ENCODE results near the gene KIF23. TPM values are rescaled to one million over a fixed set of nuclear protein-coding genes. Genes with fewer than 3 reads are reported as not detected.

KIF23 gene
- total RNA-seq, 1 donor from 2014 or later = 26.5 TPM

DNA sequence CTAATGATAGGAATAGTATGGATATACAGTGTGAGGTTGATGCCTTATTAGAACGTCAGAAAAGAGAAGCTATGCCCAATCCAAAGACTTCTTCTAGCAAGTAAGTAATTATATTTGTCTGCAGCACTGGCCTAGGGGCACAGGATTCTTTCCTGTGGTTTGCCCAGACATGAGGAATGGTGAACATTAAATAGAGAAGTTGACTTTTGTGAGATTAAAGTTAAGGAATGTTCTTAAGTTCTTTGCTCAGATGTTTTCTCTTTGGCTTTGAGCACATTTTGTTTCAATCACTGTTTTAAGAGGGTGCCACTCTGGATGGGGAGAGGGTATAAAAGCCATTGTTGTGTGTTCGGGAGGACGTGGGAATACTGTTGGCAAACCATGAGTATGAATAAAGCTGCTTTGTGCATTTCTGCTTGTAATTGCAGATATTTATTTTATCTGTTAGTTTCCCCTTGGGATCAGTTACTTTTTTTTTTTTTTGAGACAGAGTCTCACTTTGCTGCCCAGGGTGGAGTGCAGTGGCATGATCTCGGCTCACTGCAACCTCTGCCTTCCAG lies 8.3 kb downstream of the KIF23 start:
- peaks cover 29% of the 10 kb centered on the region for H3K36me3 Mint-ChIP-seq (ENCODE audit: insufficient read depth)
- peaks cover 9% of the 10 kb centered on the region for H3K27me3 Mint-ChIP-seq
- H3K27ac Mint-ChIP-seq = no peak overlapping the region
- TF ChIP-seq, protein P1, sequence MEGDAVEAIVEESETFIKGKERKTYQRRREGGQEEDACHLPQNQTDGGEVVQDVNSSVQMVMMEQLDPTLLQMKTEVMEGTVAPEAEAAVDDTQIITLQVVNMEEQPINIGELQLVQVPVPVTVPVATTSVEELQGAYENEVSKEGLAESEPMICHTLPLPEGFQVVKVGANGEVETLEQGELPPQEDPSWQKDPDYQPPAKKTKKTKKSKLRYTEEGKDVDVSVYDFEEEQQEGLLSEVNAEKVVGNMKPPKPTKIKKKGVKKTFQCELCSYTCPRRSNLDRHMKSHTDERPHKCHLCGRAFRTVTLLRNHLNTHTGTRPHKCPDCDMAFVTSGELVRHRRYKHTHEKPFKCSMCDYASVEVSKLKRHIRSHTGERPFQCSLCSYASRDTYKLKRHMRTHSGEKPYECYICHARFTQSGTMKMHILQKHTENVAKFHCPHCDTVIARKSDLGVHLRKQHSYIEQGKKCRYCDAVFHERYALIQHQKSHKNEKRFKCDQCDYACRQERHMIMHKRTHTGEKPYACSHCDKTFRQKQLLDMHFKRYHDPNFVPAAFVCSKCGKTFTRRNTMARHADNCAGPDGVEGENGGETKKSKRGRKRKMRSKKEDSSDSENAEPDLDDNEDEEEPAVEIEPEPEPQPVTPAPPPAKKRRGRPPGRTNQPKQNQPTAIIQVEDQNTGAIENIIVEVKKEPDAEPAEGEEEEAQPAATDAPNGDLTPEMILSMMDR (IDR thresholded peaks at IDR 0.05; ENCODE audit: unreplicated experiment) = no peak
- no peak for DNase-seq (ENCODE audit: low spot score, unreplicated experiment)
- no peaks in the 10 kb centered on the region for H3K4me1 Mint-ChIP-seq (ENCODE audit: low read depth)
- H3K9me3 Mint-ChIP-seq (ENCODE audit: low read depth) = no peaks in the 10 kb centered on the region
- H3K4me3 Mint-ChIP-seq (ENCODE audit: low read depth) = no peak overlapping the region

GRCh38 chr15:69424001-69424400 lies 9.9 kb downstream of the KIF23 start:
- Mint-ChIP-seq H3K36me3 (ENCODE audit: insufficient read depth) (peaks cover 27% of the 10 kb centered on the region), H3K4me1 (ENCODE audit: low read depth) (no peaks in the 10 kb centered on the region), H3K9me3 (ENCODE audit: low read depth) (no peaks in the 10 kb centered on the region), H3K4me3 (ENCODE audit: low read depth) (no peak overlapping the region), H3K27ac (no peak overlapping the region), H3K27me3 (peaks cover 6% of the 10 kb centered on the region)
- TF ChIP-seq, protein P1 (IDR thresholded peaks at IDR 0.05; ENCODE audit: unreplicated experiment) = no peak
- DNase-seq (ENCODE audit: low spot score, unreplicated experiment) = no peak

- Mint-ChIP-seq H3K27me3 (peaks cover 3% of the 10 kb centered on the region), H3K27ac (no peak overlapping the region), H3K4me3 (ENCODE audit: low read depth) (no peak overlapping the region), H3K4me1 (ENCODE audit: low read depth) (no peaks in the 10 kb centered on the region), H3K36me3 (ENCODE audit: insufficient read depth) (peaks cover 24% of the 10 kb centered on the region), H3K9me3 (ENCODE audit: low read depth) (no peaks in the 10 kb centered on the region)
- TF ChIP-seq, protein P1 (IDR thresholded peaks at IDR 0.05; ENCODE audit: unreplicated experiment) = no peak
- no peak for DNase-seq (ENCODE audit: low spot score, unreplicated experiment)
Measured at GRCh38 chr15:69424748-69425413, 10.7 kb downstream of the KIF23 start.

DNA sequence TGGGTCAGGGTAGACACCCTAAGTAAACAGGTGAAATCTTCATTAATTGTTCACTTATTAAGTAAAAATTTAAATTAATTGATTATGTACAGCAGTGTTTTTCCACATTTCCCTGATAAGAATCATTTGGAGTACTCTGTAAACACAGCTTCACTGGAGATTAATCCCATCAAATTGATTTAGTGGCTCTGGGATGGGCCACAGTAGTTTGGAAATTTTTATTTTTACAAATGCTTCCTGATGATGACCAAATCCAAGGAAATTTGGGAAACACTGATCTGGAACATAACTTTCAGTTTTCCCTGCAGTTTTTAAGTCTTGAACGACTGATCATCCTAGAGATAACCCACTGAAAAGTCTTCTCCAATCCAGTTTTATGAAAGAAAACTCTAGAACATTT lies 19.7 kb downstream of the KIF23 start:
- H3K27ac Mint-ChIP-seq = no peak overlapping the region
- H3K4me3 Mint-ChIP-seq (ENCODE audit: low read depth) = no peak overlapping the region
- TF ChIP-seq, protein P1 (IDR thresholded peaks at IDR 0.05; ENCODE audit: unreplicated experiment) = no peak
- peaks cover 3% of the 10 kb centered on the region for H3K27me3 Mint-ChIP-seq
- no peaks in the 10 kb centered on the region for H3K9me3 Mint-ChIP-seq (ENCODE audit: low read depth)
- H3K36me3 Mint-ChIP-seq (ENCODE audit: insufficient read depth) = peaks cover 35% of the 10 kb centered on the region
- DNase-seq (ENCODE audit: low spot score, unreplicated experiment) = no peak
- H3K4me1 Mint-ChIP-seq (ENCODE audit: low read depth) = peaks cover 6% of the 10 kb centered on the region

- H3K4me3 Mint-ChIP-seq (ENCODE audit: low read depth) = no peak overlapping the region
- H3K27ac Mint-ChIP-seq = no peak overlapping the region
- TF ChIP-seq, protein P1 (IDR thresholded peaks at IDR 0.05; ENCODE audit: unreplicated experiment) = no peak
- H3K36me3 Mint-ChIP-seq (ENCODE audit: insufficient read depth) = peaks cover 31% of the 10 kb centered on the region
- no peak for DNase-seq (ENCODE audit: low spot score, unreplicated experiment)
- no peaks in the 10 kb centered on the region for H3K9me3 Mint-ChIP-seq (ENCODE audit: low read depth)
- peaks cover 3% of the 10 kb centered on the region for H3K27me3 Mint-ChIP-seq
- peaks cover 6% of the 10 kb centered on the region for H3K4me1 Mint-ChIP-seq (ENCODE audit: low read depth)
Measured at GRCh38 chr15:69434238-69434637, 20.1 kb downstream of the KIF23 start.

Measured in progenitor cell of endocrine pancreas (in vitro differentiated cells).